Neural crest cell (in vitro differentiated cells): ENCODE data around the gene SLC6A11. TPM values are rescaled to one million over a fixed set of nuclear protein-coding genes. Genes with fewer than 3 reads are reported as not detected.
A peak's percentile ranks its signal among the peaks of the same experiment; 100 is the strongest.

Experiments
- DNase-seq: peaks from one replicate; pipeline ENCODE4 v3.0.0; 2021; ENCODE audit warnings: low read depth, mixed read lengths, low spot score
- H3K27ac Mint-ChIP-seq: one replicate; pipeline ENCODE4 v1.8.0; 2021; ENCODE audit warnings: mild to moderate bottlenecking, mixed read lengths; ENCODE audit not compliant: unreplicated experiment
- H3K27me3 Mint-ChIP-seq: 2 replicates; pipeline ENCODE4 v1.8.0; 2021; ENCODE audit warnings: low read depth, mild to moderate bottlenecking, mixed read lengths
- H3K36me3 Mint-ChIP-seq: 2 replicates; pipeline ENCODE4 v1.8.0; 2021; ENCODE audit warnings: low read depth, mild to moderate bottlenecking, mixed read lengths
- H3K4me1 Mint-ChIP-seq: 2 replicates; pipeline ENCODE4 v1.8.0; 2021; ENCODE audit warnings: mixed read lengths
- H3K4me3 Mint-ChIP-seq: one replicate; pipeline ENCODE4 v1.8.0; 2021; ENCODE audit warnings: mild to moderate bottlenecking, mixed read lengths
- H3K9me3 Mint-ChIP-seq: 2 replicates; pipeline ENCODE4 v1.8.0; 2021; ENCODE audit warnings: mixed read lengths
- CTCF ChIP-seq: fragments of 200-600 bp; sonication (generic); conservative IDR thresholded peaks from 2 replicates; pipeline ENCODE4 v1.5.0; 2021; ENCODE audit warnings: antibody characterized with exemption, mild to moderate bottlenecking
- total RNA-seq: library from RNA; stranded (reverse); gene quantifications from 2 replicates; pipeline ENCODE4 v1.2.1, GENCODE V29; 2021

The SLC6A11 gene
- total RNA-seq, 1 donor from 2014 or later = 2.1 TPM

GRCh38 chr3:10846657-10846975, 30.6 kb downstream of the SLC6A11 start:
- Mint-ChIP-seq H3K36me3 (no peaks in the 10 kb centered on the region), H3K4me3 (no peak overlapping the region), H3K9me3 (no peaks in the 10 kb centered on the region), H3K4me1 (peaks cover 15% of the 10 kb centered on the region), H3K27ac (no peak overlapping the region), H3K27me3 (peaks cover 26% of the 10 kb centered on the region)
- DNase-seq = no peak
- no peak for TF ChIP-seq CTCF

DNA sequence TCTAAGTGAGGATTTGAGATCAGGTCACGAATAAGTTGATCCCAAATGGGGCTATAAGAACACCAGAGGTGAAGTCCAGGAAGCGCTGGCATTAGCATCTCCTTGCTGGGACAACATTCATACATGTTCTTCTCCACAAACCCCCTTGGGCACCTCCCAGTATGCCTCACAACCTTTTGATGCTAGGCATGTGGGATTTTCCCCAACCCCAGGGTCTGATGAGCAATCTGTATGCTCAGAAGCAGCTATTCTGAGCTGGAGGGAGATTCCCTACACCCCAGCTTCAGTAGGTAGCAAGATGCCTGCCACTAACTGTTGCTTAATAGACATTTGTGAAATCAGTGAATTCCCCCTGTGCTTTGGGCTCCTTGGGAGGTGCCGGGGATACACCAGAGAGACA, 32.2 kb downstream of the SLC6A11 start:
- peaks cover 17% of the 10 kb centered on the region for H3K4me1 Mint-ChIP-seq
- H3K4me3 Mint-ChIP-seq = no peak overlapping the region
- H3K36me3 Mint-ChIP-seq = no peaks in the 10 kb centered on the region
- no peaks in the 10 kb centered on the region for H3K9me3 Mint-ChIP-seq
- H3K27ac Mint-ChIP-seq = no peak overlapping the region
- no peak for DNase-seq
- TF ChIP-seq CTCF = no peak
- peaks cover 19% of the 10 kb centered on the region for H3K27me3 Mint-ChIP-seq

- Mint-ChIP-seq H3K4me1 (peaks cover 17% of the 10 kb centered on the region), H3K9me3 (no peaks in the 10 kb centered on the region), H3K4me3 (no peak overlapping the region), H3K36me3 (no peaks in the 10 kb centered on the region), H3K27me3 (peaks cover 15% of the 10 kb centered on the region), H3K27ac (no peak overlapping the region)
- no peak for DNase-seq
- no peak for TF ChIP-seq CTCF
These were observed 36.2 kb downstream of the SLC6A11 start for GRCh38 chr3:10852066-10852808.

DNA sequence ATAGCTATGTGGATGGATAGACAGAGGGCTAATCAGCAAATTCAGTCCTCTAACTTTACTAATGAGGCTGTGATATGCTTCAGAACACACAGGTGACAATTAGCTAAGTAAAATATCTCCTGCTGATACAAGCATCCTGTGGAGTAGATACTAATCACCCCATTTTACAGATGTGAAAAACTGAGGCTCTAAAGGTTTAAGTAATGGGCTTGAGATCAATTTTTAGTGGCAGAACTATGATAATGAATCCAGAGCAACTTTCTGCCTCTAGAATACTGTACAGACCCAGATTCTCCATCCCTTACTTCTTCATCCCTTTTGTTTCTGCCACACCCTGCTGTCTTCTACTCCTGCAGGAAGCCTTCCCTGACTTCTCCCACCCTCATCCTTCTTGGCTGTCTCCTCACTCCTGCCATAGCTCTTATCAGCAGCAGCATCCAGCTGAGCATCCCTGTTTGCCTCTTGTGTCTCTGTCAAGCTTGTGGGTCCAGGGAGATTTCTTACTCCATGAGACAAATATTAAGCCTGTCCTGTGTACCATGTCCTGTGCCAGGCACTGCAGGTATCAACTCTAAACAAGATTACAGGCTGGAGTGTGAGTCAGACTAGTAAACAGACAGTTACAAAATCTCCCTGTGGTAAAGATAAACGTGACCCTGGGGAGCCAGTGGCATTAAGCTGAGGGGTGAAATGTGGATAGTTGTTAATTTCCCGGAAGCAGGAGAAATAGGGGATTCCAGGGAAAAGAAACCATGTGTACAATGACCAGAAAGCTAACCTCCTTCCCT, 39.2 kb downstream of the SLC6A11 start:
- Mint-ChIP-seq H3K4me1 (peaks cover 16% of the 10 kb centered on the region), H3K27ac (no peak overlapping the region), H3K9me3 (no peaks in the 10 kb centered on the region), H3K27me3 (peaks cover 35% of the 10 kb centered on the region), H3K36me3 (no peaks in the 10 kb centered on the region), H3K4me3 (no peak overlapping the region)
- TF ChIP-seq CTCF = no peak
- DNase-seq = no peak

DNA sequence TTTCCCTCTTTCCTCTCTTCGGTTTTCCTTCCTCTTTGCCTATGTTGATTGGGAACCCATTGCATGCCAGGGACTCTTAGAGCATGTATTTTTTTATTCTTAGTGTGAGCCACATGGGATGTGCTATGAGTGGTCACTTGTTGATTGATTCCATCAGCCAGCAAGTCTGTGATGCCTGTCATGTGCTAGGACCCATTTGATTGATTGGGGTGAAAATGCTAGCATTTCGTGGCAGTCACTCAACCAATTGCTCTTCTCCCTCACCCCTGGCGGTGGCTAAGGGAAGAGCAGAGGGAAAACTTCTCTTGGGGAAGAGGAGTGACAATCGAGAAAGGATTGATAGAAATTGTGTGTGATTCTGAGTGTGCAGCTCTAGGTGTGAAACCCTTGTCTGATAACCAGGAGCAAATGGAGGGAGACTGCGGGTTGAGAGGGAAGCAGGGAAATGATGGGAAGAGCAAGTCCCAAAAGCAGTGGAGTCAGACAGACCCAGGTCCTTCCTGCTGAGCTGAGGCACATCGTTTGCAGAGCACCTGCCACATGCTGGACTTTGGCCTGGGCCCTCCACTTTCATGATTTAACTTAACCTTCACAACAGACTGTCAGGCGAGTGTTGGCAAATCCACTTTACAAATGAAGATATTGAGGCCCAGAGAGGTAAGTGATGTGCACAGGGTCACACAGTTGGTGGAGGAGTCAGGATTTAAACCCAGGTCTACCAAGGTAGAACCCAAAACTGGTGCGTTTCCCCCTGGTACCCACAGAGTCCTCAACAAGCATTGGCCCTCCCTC, 40.0 kb downstream of the SLC6A11 start:
- Mint-ChIP-seq H3K36me3 (no peaks in the 10 kb centered on the region), H3K4me1 (peaks cover 8% of the 10 kb centered on the region), H3K27ac (no peak overlapping the region), H3K4me3 (no peak overlapping the region), H3K9me3 (no peaks in the 10 kb centered on the region), H3K27me3 (peaks cover 43% of the 10 kb centered on the region)
- DNase-seq = no peak
- peak; percentile 57 for TF ChIP-seq CTCF
